Keratinocyte (primary cell): ENCODE measurements around the gene TFB1M.

Source experiments
- EZH2 ChIP-seq: IDR thresholded peaks from one replicate; pipeline ENCODE4 v1.6.1; 2012; ENCODE audit warnings: inconsistent platforms, mild to moderate bottlenecking, low read length, moderate library complexity
- TF ChIP-seq, protein P1 (sequence below), 3 experiments: IDR thresholded peaks in 1 of 3; conservative IDR thresholded peaks in 1 of 3; optimal IDR thresholded peaks in 1 of 3; 2 replicates in 2 of 3; 3 replicates in 1 of 3; pipeline versions ENCODE3 to v1.5.1; 2011; ENCODE audit warnings: low read length in 3 of 3, mild to moderate bottlenecking in 3 of 3, moderate library complexity in 2 of 3, control low read depth in 1 of 3, inconsistent platforms in 1 of 3; ENCODE audit not compliant: insufficient read depth in 2 of 3; ENCODE audit errors: extremely low read depth in 1 of 3

DNA sequence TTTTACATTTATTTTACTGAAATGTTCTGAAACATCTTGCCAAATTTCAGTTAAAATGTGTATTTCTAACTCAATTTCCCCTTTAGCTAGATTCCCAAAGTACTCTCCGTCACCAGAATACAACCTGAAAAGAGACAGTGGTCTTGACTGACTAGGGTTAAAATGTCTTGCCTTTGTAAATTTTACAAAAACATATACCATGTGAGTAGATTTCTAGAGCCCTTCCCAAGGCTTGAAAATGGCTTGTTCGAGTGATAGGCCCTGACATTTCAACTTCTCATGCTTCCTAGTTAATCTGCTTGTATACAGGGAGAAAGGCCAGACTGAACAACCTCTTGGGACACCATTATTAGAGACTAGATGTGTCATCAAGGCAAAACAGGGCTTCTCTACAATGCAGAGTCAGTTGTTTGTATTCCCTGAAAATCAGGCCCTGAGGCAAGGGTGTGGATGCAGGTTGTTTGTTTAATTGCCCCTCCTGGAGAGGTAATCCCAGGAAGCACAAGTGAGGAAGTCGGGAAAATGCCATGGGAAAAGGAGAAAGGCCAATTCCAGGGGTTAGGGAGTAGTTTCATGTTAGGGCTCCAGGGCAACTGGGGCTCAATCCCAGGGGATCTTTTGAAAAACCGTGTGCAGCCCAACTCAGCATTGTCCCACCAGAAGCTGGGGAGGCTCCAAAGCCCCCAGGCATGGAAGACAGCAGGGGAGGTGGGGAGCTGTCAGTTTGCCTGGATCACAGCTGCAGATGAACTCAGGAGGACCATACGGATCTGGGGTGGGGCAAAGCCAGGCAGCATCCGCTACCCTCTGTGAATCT lies 11.6 kb upstream of the TFB1M start:
- TF ChIP-seq, protein P1, sequence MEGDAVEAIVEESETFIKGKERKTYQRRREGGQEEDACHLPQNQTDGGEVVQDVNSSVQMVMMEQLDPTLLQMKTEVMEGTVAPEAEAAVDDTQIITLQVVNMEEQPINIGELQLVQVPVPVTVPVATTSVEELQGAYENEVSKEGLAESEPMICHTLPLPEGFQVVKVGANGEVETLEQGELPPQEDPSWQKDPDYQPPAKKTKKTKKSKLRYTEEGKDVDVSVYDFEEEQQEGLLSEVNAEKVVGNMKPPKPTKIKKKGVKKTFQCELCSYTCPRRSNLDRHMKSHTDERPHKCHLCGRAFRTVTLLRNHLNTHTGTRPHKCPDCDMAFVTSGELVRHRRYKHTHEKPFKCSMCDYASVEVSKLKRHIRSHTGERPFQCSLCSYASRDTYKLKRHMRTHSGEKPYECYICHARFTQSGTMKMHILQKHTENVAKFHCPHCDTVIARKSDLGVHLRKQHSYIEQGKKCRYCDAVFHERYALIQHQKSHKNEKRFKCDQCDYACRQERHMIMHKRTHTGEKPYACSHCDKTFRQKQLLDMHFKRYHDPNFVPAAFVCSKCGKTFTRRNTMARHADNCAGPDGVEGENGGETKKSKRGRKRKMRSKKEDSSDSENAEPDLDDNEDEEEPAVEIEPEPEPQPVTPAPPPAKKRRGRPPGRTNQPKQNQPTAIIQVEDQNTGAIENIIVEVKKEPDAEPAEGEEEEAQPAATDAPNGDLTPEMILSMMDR (optimal IDR thresholded peaks at IDR 0.05 in 1 of 3, IDR thresholded peaks at IDR 0.05 in 1 of 3, conservative IDR thresholded peaks at IDR 0.05 in 1 of 3; ENCODE audit: extremely low read depth in 1 of 3, insufficient read depth in 2 of 3, low read length in 3 of 3): no peak
- TF ChIP-seq EZH2: no peak
